Calu3 (cell line): ENCODE measurements around the gene EYA2. TPM values are rescaled to one million over a fixed set of nuclear protein-coding genes. Genes with fewer than 3 reads are reported as not detected.

Experiments used
- BruUV-seq: library from RNA; stranded (reverse); fragments of 400-500 nt; replicated peaks from 2 replicates; lab custom pipeline; 2021; lab: Mats Ljungman, UMichigan
- CTCF ChIA-PET: fragments of 300-600 bp; sonication (Branson Sonifier 250); formaldehyde crosslinking; loops from one replicate; lab custom pipeline; 2022; ENCODE audit warnings: antibody characterized with exemption; lab: Charles Lee
- DNase-seq: peaks from one replicate; pipeline ENCODE4 v3.0.0; 2022
- H3K27ac Mint-ChIP-seq: one replicate; pipeline ENCODE4 v1.8.0; 2022; ENCODE audit warnings: mixed read lengths; ENCODE audit not compliant: unreplicated experiment
- H3K27me3 Mint-ChIP-seq: one replicate; pipeline ENCODE4 v1.8.0; 2022; ENCODE audit warnings: mixed read lengths; ENCODE audit not compliant: unreplicated experiment
- H3K36me3 Mint-ChIP-seq: one replicate; pipeline ENCODE4 v1.8.0; 2022; ENCODE audit warnings: mild to moderate bottlenecking, moderate library complexity, mixed read lengths; ENCODE audit not compliant: insufficient read depth, unreplicated experiment
- H3K4me1 Mint-ChIP-seq: one replicate; pipeline ENCODE4 v1.8.0; 2022; ENCODE audit warnings: mild to moderate bottlenecking, low read depth, mixed read lengths; ENCODE audit not compliant: unreplicated experiment
- H3K4me3 Mint-ChIP-seq: one replicate; pipeline ENCODE4 v1.8.0; 2022; ENCODE audit warnings: mild to moderate bottlenecking, low read depth, moderate library complexity, mixed read lengths; ENCODE audit not compliant: unreplicated experiment
- H3K9me3 Mint-ChIP-seq: one replicate; pipeline ENCODE4 v1.8.0; 2022; ENCODE audit warnings: low read depth, mixed read lengths; ENCODE audit not compliant: unreplicated experiment
- CTCF ChIP-seq: fragments of 200-600 bp; IDR thresholded peaks from one replicate; pipeline ENCODE4 v1.8.0; 2022; ENCODE audit warnings: antibody characterized with exemption; ENCODE audit not compliant: unreplicated experiment
- intact Hi-C: fragments of 100-400 bp; cut with micrococcal nuclease; formaldehyde crosslinking; loops from one replicate; pipeline ENCODE4 v1.10.0; 2022; ENCODE audit not compliant: unreplicated experiment
- total RNA-seq: library from RNA; stranded (reverse); gene quantifications from 2 replicates; pipeline ENCODE4 v1.2.3, GENCODE V29; 2022

The EYA2 gene
- total RNA-seq, 1 experiment from 2014 or later, result 0.35 TPM

GRCh38 chr20:46850416-46850815 is 44.2 kb upstream of the EYA2 start:
- no TSS peak for BruUV-seq

GRCh38 chr20:46850896-46851295 is 43.7 kb upstream of the EYA2 start:
- no peaks in the 10 kb centered on the region for H3K4me1 Mint-ChIP-seq
- BruUV-seq, result no TSS peak
- intact Hi-C loops, result no loop called here
- no peak for DNase-seq
- CTCF ChIA-PET, result interaction anchor here (1.4 kb wide), 1 partner anchor 264 kb away, joined by 3 read pairs; no protein-coding TSS in a partner anchor
- H3K27me3 Mint-ChIP-seq, result peaks cover 24% of the 10 kb centered on the region
- H3K27ac Mint-ChIP-seq, result no peak overlapping the region
- no peak overlapping the region for H3K4me3 Mint-ChIP-seq
- no peak for TF ChIP-seq CTCF
- H3K9me3 Mint-ChIP-seq, result no peaks in the 10 kb centered on the region
- H3K36me3 Mint-ChIP-seq, result no peaks in the 10 kb centered on the region

More at GRCh38 chr20:46850416-46850815, 44.2 kb upstream of the EYA2 start:
- no peaks in the 10 kb centered on the region for H3K9me3 Mint-ChIP-seq
- H3K27ac Mint-ChIP-seq, result no peak overlapping the region
- no peaks in the 10 kb centered on the region for H3K36me3 Mint-ChIP-seq
- H3K27me3 Mint-ChIP-seq, result peaks cover 24% of the 10 kb centered on the region
- intact Hi-C loops, result no loop called here
- H3K4me3 Mint-ChIP-seq, result no peak overlapping the region
- no peak for TF ChIP-seq CTCF
- CTCF ChIA-PET, result no interaction called here
- H3K4me1 Mint-ChIP-seq, result no peaks in the 10 kb centered on the region
- no peak for DNase-seq

- BruUV-seq, result no TSS peak
- CTCF ChIA-PET, result interaction anchor here (1.0 to 1.4 kb wide), 2 partner anchors 105 to 263 kb away, joined by 3 read pairs; no protein-coding TSS in a partner anchor
- Mint-ChIP-seq H3K4me1 (no peaks in the 10 kb centered on the region), H3K9me3 (no peaks in the 10 kb centered on the region), H3K4me3 (no peak overlapping the region), H3K36me3 (no peaks in the 10 kb centered on the region), H3K27me3 (peaks cover 24% of the 10 kb centered on the region), H3K27ac (no peak overlapping the region)
- DNase-seq, result no peak
- TF ChIP-seq CTCF, result no peak
- intact Hi-C loops, result no loop called here
Observed at GRCh38 chr20:46851746-46852145, 42.9 kb upstream of the EYA2 start.

GRCh38 chr20:46852313-46852712 is 42.3 kb upstream of the EYA2 start:
- Mint-ChIP-seq H3K27me3 (peaks cover 24% of the 10 kb centered on the region), H3K4me1 (no peaks in the 10 kb centered on the region), H3K9me3 (no peaks in the 10 kb centered on the region), H3K4me3 (no peak overlapping the region), H3K36me3 (no peaks in the 10 kb centered on the region), H3K27ac (no peak overlapping the region)
- CTCF ChIA-PET, result interaction anchor here (1.0 to 1.4 kb wide), 2 partner anchors 105 to 263 kb away, joined by 3 read pairs; no protein-coding TSS in a partner anchor
- DNase-seq, result no peak
- intact Hi-C loops, result no loop called here
- no TSS peak for BruUV-seq
- TF ChIP-seq CTCF, result no peak
